ENCODE data around the gene TMEM255B.

TMEM255B gene

DNA sequence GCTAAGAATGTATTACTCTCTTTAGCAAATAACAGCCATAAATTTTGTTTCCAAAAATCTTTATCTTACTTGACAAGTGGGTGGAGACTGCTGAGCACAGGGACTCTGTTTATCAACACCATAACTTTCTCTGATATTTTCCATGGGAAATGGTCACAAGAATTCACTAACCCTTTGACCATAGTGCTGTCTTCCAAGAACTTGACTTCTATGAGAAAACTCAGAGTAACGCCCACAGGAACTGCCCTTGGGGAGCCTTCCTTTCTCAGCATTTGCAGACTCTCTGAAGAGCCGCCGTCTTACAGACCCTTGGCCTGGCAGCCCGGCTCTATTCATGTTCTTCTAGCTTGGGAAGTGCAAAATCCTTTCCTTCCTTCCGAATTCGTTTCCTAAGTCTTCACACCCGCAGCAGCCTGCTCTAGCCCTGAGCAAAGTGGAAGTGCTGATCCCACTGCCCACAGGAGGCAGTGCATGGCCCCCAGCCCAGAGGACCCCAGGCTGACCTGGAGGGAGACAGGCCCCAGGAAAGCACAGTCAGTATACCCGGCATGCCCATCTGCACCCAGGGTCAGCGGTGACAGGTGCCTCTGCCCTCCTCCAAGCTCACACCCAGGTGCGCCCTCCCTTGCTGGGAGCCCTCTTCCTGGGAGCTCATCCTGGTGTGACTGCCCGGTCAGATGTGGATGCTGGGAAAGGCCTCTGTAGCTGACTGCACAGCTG lies 94.7 kb downstream of the TMEM255B start:
- no peak overlapping the region for H3K4me3 ChIP-seq (ENCODE audit: low read depth, low read length)
- TF ChIP-seq, protein P1, sequence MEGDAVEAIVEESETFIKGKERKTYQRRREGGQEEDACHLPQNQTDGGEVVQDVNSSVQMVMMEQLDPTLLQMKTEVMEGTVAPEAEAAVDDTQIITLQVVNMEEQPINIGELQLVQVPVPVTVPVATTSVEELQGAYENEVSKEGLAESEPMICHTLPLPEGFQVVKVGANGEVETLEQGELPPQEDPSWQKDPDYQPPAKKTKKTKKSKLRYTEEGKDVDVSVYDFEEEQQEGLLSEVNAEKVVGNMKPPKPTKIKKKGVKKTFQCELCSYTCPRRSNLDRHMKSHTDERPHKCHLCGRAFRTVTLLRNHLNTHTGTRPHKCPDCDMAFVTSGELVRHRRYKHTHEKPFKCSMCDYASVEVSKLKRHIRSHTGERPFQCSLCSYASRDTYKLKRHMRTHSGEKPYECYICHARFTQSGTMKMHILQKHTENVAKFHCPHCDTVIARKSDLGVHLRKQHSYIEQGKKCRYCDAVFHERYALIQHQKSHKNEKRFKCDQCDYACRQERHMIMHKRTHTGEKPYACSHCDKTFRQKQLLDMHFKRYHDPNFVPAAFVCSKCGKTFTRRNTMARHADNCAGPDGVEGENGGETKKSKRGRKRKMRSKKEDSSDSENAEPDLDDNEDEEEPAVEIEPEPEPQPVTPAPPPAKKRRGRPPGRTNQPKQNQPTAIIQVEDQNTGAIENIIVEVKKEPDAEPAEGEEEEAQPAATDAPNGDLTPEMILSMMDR (IDR thresholded peaks at IDR 0.05; ENCODE audit: insufficient read depth, low read depth, low read length, missing control alignments), result no peak
- no peak for DNase-seq (ENCODE audit: low read depth)

DNA sequence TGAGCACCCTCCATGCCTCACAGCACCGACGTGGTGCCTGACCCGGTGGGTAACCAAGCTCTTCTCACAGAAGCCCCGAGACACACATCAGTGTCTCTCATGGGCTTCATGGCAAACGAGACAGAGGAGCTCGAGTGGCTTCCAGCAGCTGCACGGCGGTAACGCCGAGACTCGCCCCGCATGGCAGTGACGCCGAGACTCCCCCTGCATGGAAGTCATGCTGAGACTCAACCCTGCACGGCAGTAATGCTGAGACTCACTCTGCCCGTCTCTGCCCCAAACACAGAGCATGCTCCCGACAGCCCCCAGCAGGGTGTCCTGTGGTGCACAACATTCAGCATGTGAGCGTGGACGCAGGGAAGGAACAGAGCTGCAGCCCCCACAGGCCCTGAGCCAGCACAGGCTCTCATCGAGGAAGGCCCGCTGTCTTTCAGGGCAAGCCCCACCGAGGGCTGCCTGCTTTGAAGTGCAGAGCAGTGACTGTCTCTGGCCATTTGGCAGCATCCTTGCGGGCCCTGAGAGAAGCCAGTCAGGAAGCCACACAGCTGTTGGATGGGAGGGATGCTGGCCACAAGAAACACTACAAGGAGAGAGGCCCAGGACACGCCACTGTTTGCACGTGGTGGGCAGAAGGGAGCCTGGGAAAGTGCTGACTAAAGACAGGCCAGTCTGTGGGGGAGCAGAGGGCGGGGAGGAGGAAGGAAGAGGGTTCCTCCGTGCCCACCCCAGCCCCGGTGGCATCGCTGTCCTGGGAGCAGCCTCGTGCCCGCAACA lies 95.4 kb downstream of the TMEM255B start:
- no peak overlapping the region for H3K4me3 ChIP-seq (ENCODE audit: low read depth, low read length)
- TF ChIP-seq, protein P1 (IDR thresholded peaks at IDR 0.05; ENCODE audit: insufficient read depth, low read depth, low read length, missing control alignments), result no peak
- no peak for DNase-seq (ENCODE audit: low read depth)

DNA sequence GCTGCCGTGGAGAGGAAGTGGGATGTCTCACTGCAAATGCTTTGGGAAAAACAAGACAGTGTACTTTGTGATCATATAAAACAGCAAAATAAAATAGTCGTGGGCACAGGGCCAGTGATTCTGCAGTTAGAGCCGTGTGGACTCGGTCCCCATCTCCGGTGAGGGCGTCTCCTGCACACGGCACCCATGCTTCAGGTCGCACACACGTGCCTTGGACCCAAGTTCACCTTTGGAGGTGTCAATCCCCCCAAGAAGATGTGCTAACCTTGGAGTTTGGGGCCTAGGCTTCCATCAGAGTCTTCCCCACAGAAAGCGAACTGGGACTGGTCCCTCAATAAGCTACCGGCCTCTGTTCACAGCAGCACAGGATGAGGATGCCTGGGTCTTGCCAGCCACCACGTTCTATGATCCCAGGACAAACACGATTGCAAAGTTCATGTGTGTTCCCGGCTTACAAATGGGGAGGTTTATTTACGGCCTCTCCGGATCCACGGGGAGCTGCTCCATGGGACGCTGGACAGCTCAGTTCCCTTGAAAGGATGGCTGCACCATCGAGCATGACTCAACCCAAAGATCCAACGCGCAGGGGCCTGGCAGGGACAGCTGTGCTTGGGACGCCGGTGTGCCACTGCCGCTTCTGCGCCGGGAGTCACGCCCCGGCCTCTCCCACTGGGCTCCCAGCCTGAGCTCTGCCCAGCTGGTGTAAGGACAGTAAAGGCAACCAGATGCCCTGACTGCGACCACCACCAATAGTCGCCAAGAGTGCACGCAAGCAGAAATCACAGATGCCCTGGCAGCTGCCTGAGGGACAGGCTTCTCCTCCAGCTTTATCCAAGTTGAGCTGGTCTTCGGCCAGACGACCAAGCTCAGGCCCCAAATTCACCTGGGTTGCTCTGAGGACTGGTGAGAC lies 96.2 kb downstream of the TMEM255B start:
- no peak overlapping the region for H3K4me3 ChIP-seq (ENCODE audit: low read depth, low read length)
- no peak for DNase-seq (ENCODE audit: low read depth)

DNA sequence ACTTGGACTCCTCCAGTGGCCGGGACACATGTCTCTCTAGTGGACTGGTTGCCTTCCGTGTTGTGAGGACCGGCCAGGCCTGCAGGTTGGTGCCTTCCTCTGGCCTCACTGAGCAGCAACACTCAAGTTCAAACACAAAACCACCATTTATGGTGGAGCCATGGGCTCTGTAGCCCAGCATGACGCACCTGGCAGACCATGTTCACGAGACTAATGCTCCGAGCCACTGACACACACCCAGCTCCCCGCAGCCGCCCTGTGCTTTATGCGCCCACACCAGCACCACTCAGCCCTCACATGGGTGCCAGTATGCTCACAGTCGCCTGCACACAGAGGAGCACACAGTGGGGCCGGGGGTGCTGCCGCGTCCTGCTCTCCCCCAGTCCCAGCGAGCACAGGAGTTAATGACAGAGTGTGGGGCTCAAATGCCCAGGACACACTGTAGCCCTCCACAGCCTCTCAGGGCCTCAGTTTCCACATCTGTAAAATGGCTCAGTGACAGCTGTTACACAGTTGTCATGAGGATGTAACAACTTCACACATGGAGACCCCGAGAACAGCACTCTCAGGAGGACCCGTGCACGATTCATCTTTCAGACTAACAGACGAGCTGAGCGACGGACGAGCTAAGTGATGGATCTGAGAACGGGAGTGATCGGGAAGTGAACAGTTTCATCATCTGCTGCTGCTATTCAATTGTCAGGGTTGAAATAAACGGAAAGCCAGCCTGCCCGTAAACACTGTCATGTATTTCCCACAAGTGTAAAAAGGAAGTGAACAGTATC lies 97.1 kb downstream of the TMEM255B start:
- DNase-seq (ENCODE audit: low read depth), result no peak
- TF ChIP-seq, protein P1 (IDR thresholded peaks at IDR 0.05; ENCODE audit: insufficient read depth, low read depth, low read length, missing control alignments), result no peak
- H3K4me3 ChIP-seq (ENCODE audit: low read depth, low read length), result no peak overlapping the region

More for the DNA sequence above, 96.2 kb downstream of the TMEM255B start:
- TF ChIP-seq, protein P1 (IDR thresholded peaks at IDR 0.05; ENCODE audit: insufficient read depth, low read depth, low read length, missing control alignments), result no peak

DNA sequence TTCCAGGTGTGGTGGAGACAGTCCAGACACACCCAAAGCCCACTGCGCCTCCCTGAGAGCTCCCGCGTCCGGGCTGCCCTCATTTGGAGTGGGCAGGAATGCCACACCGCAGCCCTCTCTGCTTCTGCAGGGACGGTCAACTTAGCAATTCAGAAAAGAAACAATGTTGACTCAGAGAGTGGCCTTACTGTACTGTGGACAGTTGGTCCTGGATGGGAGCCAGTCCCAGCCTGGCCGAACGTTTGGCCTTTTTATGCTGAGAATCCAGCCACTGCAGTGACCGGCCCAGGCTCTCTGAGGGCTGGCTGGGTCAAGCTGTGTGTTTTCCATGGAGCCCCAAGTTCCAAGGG lies 97.7 kb downstream of the TMEM255B start:
- no peak overlapping the region for H3K4me3 ChIP-seq (ENCODE audit: low read depth, low read length)
- no peak for DNase-seq (ENCODE audit: low read depth)
- TF ChIP-seq, protein P1 (IDR thresholded peaks at IDR 0.05; ENCODE audit: insufficient read depth, low read depth, low read length, missing control alignments), result no peak

All from GM12865 (cell line).